Stimulated activated CD8-positive, alpha-beta memory T cell treated with anti-CD3 and anti-CD28 coated beads, Interleukin-7, amount 100 ng/mL, for 1 hour (primary cell): Measurements from ENCODE around the gene ALDOA.

Source experiments
- DNase-seq, 2 donors: peaks; one replicate each; pipeline ENCODE4 v3.0.0-alpha.2; 2020; ENCODE audit warnings: low read depth in 2 of 2

The ALDOA gene

GRCh38 chr16:30069611-30070462 is 4.3 kb downstream of the ALDOA start:
- no peak for DNase-seq

GRCh38 chr16:30070490-30070889 is 4.9 kb downstream of the ALDOA start:
- DNase-seq, result no peak

DNA sequence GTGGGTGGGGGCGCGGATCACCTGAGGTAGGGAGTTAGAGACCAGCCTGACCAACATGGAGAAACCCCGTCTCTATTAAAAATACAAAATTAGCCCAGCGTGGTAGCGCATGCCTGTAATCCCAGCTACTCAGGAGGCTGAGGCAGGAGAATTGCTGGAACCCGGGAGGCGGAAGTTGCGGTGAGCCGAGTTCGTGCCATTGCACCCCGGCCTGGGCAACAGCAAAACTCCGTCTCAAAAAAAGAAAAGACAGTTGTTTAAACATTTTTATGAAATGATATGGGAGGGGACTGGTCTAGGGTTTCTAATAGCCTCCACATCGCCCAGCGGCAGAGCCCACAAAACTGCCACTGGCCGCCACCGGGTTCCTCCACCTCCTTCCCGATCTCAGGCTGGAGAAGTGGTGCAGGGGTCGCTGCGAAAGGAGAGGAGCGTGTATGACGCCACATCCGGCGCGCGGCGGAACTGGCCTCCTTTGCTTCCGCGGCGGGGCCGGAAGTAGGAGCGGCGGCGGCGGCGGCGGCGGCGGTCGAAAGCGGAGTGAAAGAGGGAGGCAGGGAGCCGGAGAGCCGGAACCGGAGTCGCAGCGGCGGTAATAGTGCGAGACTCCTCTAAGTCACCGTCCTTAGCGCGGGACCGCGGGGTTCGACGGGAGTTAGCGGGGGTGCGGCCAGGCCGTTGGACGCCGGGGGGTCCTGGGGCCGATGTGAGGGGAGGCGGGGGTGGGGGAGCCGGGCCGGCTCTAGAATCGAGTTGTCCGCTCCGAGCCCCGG is 10.1 kb downstream of the ALDOA start, which contains the start of gene PPP4C:
PPP4C (plus strand) TSS at position 492 of the 773 bp plus-strand sequence. CDS start 384 bp downstream, outside the sequence.
- DNase-seq, result peak; percentile 74 to 78

GRCh38 chr16:30076276-30076791 is 10.8 kb downstream of the ALDOA start:
- DNase-seq, result no peak

DNA sequence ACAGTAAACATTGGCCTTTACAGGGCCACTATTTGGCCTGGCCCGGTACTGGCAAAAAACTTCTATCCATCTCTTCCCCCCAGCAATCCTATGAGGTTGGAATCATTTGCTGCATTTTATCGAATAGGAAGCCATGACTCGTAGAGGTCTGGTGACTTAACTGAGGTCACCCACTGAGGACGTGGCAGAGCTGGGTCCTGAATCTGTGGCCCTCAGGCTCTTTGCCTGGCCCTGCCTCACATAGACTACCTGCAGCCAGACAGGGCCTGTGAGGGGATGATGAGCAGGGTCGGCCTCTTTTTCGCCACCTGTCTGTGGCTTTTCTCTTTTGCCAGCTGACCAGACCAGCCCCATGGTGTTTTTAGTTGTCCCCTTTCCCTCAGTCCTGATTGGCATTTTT is 12.1 kb downstream of the ALDOA start:
- no peak for DNase-seq

GRCh38 chr16:30078744-30079143 is 13.2 kb downstream of the ALDOA start:
- no peak for DNase-seq

DNA sequence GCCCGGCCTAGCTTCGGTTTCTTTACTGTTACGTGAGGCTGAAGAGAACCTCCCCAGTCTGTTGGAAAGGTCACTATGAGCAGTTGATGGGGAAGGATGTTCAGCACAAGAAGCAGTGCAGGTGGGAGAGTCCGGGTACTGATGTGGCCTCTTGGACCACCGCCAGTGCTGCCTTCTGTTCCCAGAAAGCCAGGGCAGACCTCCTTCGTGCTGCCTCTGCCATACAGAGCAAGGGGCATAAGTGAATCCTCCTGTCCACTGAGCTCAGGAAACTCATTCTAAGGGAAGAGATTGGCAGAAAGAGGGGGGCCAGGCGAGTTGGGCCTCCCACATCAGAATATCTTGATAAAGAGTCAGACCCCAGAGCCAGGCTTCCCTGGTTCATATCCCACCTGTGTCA is 13.9 kb downstream of the ALDOA start:
- DNase-seq, result no peak

DNA sequence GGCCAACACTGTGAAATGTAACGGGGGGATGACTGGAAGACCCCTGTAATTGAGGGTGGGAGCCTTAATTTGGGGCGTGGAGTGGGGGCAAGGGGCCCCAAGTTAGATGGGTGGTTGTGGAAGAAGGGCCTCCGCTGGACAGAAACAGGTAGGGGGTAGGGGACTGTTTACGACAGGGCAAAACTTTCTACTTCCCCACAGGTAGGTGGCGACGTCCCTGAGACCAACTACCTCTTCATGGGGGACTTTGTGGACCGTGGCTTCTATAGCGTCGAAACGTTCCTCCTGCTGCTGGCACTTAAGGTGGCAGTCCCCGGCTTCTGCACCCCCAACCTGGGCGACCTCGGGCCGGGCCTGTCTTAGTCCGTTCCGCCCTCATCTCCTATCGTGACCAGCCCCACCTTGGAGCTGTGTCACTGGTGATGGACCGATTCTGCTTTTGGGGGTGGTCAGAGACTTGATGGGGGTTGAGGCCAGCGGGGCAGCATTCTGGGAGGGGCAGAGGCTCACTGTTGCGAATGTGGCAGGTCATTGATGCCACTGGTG is 17.1 kb downstream of the ALDOA start:
- no peak for DNase-seq

DNA sequence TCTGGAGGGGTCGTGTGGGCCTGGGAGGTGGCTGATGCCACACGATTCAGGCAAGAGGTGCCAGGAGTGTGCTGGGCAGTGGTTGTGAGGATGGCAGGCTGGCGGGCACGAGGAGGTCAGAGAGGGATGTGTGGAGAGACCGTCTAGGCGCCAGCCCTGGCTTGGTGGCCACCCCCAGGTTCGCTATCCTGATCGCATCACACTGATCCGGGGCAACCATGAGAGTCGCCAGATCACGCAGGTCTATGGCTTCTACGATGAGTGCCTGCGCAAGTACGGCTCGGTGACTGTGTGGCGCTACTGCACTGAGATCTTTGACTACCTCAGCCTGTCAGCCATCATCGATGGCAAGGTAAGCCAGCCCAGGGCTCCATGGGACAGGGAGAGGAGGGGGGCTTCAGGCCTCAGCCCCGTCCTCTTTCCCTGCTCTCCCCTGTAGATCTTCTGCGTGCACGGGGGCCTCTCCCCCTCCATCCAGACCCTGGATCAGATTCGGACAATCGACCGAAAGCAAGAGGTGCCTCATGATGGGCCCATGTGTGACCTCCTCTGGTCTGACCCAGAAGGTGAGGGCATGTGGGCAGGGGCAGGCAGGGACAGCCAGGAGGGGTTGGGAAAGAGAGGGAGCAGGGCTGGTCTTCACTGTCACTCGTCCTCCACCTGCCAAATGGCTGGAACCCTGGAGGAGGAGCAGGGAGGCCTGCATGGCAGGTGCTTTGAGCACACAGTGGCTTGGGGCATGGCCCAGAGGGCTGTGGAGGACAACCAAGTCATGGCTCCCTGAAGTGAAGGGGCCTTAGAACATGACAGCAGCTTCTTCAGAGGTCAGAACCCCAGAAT is 17.9 kb downstream of the ALDOA start:
- no peak for DNase-seq

GRCh38 chr16:30084096-30084815 is 18.7 kb downstream of the ALDOA start:
- no peak for DNase-seq

GRCh38 chr16:30084816-30085159 is 19.2 kb downstream of the ALDOA start:
- no peak for DNase-seq

GRCh38 chr16:30085247-30085646 is 19.7 kb downstream of the ALDOA start:
- no peak for DNase-seq

- DNase-seq, result no peak
Measured at GRCh38 chr16:30085820-30086219, 20.3 kb downstream of the ALDOA start.

DNA sequence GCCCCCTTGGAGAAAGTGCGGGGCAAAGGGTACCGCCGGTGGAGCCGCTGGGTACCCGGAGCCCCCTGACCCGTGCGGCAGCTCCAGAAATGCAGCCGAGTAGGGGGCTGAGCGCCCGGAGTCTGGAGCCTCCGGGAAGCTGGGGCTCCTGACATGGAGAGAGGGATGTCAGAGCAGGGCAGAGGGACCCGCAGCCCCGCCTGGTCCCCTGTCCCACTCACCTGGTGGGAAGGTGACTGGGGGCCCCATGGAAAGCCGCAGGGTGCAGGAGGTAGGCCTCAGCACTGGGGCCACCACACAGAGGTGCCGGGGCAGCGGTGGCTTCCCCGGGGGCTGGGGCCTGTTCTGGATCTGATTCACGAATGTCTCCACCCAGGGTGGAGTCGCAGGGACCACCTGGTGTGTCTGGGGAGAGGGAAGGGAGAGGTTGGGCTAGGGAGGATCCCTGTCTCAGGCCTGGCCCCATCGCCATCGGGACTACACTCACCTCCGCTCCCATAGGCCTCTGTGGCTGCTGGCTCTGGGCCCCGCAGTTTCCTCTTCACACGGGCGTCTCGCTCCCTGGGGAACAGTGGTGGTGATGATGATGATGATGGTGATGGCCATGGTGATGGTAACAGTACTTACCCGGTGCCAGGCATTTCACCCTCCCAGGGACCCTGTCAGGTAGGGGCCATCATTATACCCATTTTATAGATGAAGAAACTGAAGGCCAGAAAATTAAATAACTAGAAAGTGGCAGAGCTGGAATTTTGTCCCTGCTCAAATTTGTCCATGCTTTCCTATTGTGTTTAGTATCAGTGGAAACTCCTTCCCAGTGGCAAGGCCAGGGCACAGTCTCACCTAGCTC is 21.0 kb downstream of the ALDOA start:
- no peak for DNase-seq

DNA sequence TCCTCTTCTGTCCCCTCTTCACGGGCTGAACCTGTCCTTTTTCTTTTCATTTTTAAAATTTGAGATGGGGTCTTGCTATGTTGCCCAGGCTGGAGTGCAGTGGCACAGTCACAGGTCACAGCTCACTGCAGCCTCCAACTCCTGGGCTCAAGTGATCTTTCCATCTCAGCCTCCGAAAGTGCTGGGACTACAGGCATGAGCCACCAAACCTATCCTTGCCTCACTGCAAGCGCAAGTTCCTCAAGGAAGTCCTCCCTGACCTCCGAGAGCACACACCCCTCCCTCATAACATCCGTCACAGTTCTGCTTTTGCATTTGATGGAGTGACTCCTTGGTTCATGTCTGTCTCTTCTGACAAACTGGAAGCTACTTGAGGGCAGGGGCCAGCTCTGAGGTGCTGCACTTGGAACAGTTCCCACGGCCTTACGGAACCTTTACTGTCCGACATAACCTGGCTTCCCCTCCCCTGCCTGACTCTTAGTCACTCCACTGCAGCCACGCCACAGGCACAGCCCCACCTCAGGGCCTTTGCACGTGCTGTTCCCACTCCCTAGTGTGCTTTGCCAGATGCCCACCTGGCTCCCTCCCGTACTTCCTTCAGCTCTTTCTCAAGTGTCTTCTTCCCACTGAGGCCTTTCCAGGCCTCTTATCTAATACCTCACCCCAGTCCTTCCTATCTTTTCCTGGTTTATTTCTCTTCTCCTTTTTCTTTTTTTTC is 21.8 kb downstream of the ALDOA start:
- DNase-seq, result no peak

DNA sequence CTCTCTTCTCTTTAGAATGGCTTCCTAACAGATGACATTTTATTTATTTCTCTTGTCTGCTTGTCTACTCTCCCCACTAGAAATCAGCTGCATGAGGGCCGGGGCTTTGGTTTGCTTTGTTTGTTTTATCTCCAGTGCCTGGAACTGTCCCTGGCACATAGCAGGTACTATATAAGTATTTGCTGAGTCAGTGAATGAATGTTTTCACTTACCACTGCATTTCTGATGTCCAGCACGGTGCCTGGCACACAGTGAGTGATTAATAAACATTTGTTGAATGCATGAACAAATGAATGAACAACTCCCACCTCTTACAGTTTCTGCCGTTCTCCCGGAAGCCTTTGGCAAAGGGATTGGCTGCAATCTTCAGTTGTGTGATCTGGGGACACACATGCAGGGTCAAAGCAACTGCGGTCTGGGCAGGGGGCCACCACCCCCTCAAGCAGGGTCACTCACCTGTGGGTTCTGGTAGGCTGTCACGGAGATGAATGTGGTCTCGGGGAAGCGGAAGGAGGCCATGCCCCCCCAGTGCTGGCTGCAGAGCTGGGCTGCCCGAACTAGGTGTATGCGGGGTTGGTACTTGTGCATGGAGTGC is 22.8 kb downstream of the ALDOA start:
- DNase-seq, result no peak

DNA sequence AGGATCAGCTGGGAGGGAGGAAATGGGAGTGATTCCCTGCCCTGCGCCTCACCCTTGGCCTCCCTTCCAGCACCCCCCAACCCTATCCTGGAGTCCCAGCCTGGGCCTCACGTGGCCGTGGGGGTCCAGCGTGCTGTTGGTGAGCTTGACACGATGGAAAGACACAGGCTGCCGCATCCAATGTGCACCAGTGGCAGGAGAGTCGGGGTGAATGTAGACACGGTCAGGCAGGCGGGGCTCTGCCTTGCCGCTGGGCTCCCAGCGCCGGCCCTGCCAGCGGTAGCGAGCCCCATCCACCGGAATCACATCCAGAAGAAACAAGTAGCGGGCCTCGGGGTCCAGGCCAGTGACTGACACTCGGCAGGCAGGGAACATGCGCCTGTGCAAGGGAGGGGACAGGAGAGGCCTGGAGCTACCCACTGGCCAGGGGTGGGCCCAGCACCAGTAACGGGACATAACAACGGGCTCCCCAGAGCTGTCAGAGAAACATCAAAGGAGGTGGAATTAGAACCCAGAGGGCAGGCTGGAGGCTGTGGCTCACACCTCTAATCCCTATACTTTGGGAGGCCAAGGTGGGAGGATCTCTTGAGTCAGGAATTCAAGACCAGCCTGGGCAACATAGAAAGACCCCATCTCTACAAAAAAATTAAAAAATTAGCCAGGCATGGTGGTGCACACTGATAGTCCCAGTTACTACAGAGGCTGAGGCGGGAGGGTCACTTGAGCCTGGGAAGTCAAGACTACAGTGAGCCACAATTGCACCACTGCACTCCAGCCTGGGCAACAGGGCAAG is 23.5 kb downstream of the ALDOA start:
- DNase-seq, result no peak
